ENCODE results near the gene SMU1.
A peak's percentile ranks its signal among the peaks of the same experiment; 100 is the strongest.
"Not testable (repeated sequence)": the region's sequence is repeated elsewhere in the genome, so short reads cannot be mapped to it uniquely, and the experiment has no call there.

The SMU1 gene

GRCh38 chr9:33105504-33105903 lies 29.0 kb upstream of the SMU1 start:
- DNase-seq (ENCODE audit: low spot score), result no peak

- DNase-seq (ENCODE audit: low spot score), result no peak
Observed at GRCh38 chr9:33104401-33104800, 27.9 kb upstream of the SMU1 start.

GRCh38 chr9:33103501-33104281 lies 27.2 kb upstream of the SMU1 start:
- DNase-seq (ENCODE audit: low spot score), result no peak

GRCh38 chr9:33102551-33103210 lies 26.2 kb upstream of the SMU1 start:
- DNase-seq (ENCODE audit: low spot score), result no peak

GRCh38 chr9:33101104-33101951 lies 24.9 kb upstream of the SMU1 start:
- DNase-seq (ENCODE audit: low spot score), result no peak

- no peak for DNase-seq (ENCODE audit: low spot score)
Observed at GRCh38 chr9:33099754-33100153, 23.3 kb upstream of the SMU1 start.

- DNase-seq (ENCODE audit: low spot score), result no peak
Observed at GRCh38 chr9:33097192-33097591, 20.7 kb upstream of the SMU1 start.

GRCh38 chr9:33092634-33093033 lies 16.2 kb upstream of the SMU1 start:
- DNase-seq (ENCODE audit: low spot score), result no peak

GRCh38 chr9:33085672-33086071 lies 9.2 kb upstream of the SMU1 start:
- not testable (repeated sequence) for DNase-seq (ENCODE audit: low spot score)

GRCh38 chr9:33082538-33083326 lies 6.3 kb upstream of the SMU1 start:
- DNase-seq (ENCODE audit: low spot score), result no peak

- DNase-seq (ENCODE audit: low spot score), result peak; percentile 90
Observed at GRCh38 chr9:33082128-33082527, 5.7 kb upstream of the SMU1 start.

GRCh38 chr9:33081128-33081851 lies 4.8 kb upstream of the SMU1 start:
- peak; percentile 76 for DNase-seq (ENCODE audit: low spot score)

GRCh38 chr9:33080534-33080933 lies 4.1 kb upstream of the SMU1 start:
- no peak for DNase-seq (ENCODE audit: low spot score)

- DNase-seq (ENCODE audit: low spot score), result no peak
Observed at GRCh38 chr9:33068991-33069390, 7.5 kb downstream of the SMU1 start.

GRCh38 chr9:33065157-33066076 lies 11.1 kb downstream of the SMU1 start:
- no peak for DNase-seq (ENCODE audit: low spot score)

GRCh38 chr9:33051144-33051543 lies 25.3 kb downstream of the SMU1 start:
- DNase-seq (ENCODE audit: low spot score), result no peak

GRCh38 chr9:33049680-33050361 lies 26.7 kb downstream of the SMU1 start:
- no peak for DNase-seq (ENCODE audit: low spot score)

- DNase-seq (ENCODE audit: low spot score), result no peak
Observed at GRCh38 chr9:33048054-33048465, 28.4 kb downstream of the SMU1 start.

GRCh38 chr9:33046061-33046460 lies 30.4 kb downstream of the SMU1 start:
- DNase-seq (ENCODE audit: low spot score), result no peak
